Epithelial cell of prostate (primary cell): ENCODE results near the gene ZFX.

ENCODE experiments used
- DNase-seq: peaks from one replicate; pipeline ENCODE4 v3.0.0-alpha.2; 2011; ENCODE audit warnings: low read depth, low spot score
- H3K27ac ChIP-seq: fragments of 450-650 bp; 2 replicates; pipeline ENCODE4 v1.5.1; 2017; ENCODE audit warnings: mild to moderate bottlenecking

The ZFX gene

DNA sequence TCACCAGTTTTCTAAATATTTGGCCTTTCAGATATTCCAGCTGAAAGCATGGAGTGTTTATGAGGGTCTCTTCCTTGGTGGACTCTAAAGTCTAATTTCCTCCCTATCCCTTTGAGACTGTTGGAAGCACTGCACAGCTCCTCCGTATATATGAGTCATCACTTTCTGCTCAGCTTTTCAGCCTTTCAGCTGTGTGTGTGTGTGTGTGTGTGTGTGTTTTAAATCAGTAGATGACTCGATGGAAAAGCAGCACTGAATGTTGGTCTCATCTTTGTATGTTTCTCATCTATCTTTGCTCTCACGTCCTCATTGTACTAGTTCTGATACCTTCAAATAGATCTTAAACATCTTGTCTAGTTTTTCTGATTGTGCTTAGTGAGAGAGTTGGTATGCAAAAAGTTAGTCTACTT, 81.6 kb downstream of the ZFX start:
- peak; percentile 61 for DNase-seq

GRCh38 chrX:24231641-24232179, 82.2 kb downstream of the ZFX start:
- no peak for DNase-seq
- H3K27ac ChIP-seq = peak overlapping the region; percentile 25

More for the DNA sequence above, 81.6 kb downstream of the ZFX start:
- H3K27ac ChIP-seq = peak overlapping the region; percentile 25

- no peak for DNase-seq
- H3K27ac ChIP-seq = no peak overlapping the region
Measured at GRCh38 chrX:24232796-24233195, 83.3 kb downstream of the ZFX start.

- DNase-seq = no peak
- no peak overlapping the region for H3K27ac ChIP-seq
Measured at GRCh38 chrX:24235084-24235710, 85.7 kb downstream of the ZFX start.

DNA sequence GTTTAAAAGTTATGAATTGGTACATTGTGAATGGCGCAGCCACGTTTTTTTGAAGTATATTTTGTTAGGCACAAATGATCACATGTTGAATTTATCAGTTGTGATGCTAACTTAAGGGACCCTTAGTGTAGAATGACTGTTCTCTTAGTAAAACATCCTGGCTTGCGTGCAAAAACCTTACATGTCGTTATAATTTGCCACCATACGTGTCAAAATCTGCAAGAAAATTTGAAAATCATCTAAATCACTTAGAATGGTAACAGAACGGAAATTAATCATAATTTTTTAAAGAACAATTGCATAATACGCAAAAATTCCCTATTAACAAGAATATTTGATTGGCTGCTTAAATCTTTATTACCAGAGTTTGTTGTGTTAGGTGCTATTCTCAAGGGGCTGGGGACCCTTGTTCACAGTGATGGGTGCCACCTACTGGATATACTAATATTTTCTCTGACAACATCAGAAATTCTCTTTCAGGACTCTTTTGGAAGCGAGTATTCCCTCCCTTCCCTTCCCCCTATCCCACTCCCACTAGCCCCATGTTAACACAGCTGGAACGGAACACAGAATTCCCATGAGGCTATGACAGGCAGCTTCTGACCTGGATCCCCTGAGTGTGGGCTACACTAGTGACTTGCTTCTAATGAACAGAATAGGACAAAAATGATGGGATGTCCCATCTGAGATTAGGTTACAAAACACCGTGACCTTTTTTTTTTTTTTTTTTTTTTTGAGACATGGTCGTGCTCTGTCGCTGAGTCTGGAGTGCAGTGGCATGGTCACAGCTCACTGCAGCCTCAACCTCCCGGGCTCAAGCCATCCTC, 92.5 kb downstream of the ZFX start:
- DNase-seq = no peak
- no peak overlapping the region for H3K27ac ChIP-seq

DNA sequence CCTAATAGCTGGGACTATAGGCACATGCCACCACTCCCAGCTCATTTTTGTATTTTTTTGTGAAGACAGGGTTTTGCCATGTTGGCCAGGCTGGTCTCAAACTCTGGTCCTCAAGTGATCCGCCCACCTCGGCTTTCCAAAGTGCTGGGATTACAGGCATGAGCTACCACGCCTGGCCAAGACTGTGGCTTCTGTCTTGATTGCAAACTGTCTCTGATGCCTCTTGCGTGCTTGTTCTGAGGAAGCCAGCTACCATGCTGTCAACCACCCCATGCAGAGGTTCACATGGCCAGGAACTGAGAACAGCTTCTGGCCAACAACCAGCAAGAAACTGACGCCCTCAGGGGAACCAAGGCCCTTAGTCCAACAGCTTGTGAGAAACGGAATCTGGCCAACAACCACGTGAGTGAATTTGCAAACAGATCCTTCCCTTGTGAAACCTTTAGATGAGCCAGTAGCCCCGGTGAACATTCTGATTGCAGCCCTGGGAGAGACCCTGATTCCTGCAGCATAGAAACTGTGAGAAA, 93.2 kb downstream of the ZFX start:
- no peak for DNase-seq
- no peak overlapping the region for H3K27ac ChIP-seq

- H3K27ac ChIP-seq = no peak overlapping the region
- DNase-seq = no peak
Measured at GRCh38 chrX:24243188-24243587, 93.7 kb downstream of the ZFX start.

DNA sequence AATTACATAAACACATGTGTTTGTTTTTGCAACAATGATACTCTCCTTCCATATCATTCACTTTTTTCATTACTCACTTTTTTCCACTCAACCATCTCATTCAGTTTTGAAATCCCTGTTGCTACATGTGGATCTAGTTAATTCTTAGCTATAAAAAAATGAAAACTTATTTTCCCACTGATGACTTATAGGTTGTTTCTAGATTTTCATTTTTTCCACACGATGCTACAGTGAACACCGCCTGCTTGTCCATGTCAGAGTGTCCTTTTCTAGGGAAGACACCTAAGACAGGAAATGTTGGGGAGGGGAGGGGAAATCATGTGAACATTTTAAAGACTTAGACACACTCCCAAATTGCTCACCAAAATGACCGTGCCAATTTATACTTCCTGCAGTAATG, 94.2 kb downstream of the ZFX start:
- H3K27ac ChIP-seq = no peak overlapping the region
- DNase-seq = no peak

DNA sequence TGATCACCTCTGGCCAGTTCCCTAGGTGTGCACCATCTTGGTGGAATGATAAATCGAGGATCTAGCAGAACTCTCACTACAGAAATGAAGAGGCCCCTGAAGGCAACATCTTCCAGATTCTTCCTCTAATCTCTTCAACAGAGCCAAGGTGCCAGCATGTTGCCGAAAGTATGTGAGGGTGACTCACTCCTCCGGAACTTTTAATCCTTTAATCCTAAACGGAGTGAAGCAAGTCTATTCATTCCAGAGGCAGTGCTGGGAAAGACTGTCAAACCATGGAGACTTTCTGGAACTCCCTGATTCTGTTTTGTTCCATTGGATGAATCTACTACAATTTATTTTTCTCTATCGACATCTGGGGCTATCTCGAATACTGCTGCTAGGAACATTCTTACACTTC, 95.7 kb downstream of the ZFX start:
- H3K27ac ChIP-seq = no peak overlapping the region
- peak; percentile 18 for DNase-seq

DNA sequence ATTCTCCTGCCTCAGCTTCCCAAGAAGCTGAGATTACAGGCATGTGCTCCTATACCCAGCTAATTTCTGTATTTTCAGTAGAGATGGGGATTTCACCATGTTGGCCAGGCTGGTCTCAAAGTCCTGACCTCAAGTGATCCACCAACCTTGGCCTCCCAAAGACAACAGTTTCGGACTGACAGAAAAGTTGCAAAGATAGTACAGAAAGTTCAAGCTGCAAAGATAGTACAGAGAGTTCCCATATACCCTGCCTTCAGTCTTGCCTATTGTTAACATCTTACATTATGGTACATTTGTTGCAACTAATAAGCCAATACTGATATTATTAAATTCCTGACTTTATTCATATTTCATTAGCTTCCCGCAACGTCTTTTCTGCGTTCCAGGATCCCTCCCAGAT, 98.5 kb downstream of the ZFX start:
- DNase-seq = no peak
- no peak overlapping the region for H3K27ac ChIP-seq

GRCh38 chrX:24253030-24253429, 103.5 kb downstream of the ZFX start:
- no peak overlapping the region for H3K27ac ChIP-seq
- DNase-seq = no peak

- H3K27ac ChIP-seq = no peak overlapping the region
- no peak for DNase-seq
Measured at GRCh38 chrX:24253469-24253868, 103.9 kb downstream of the ZFX start.

GRCh38 chrX:24257011-24257410, 107.5 kb downstream of the ZFX start:
- DNase-seq = no peak
- no peak overlapping the region for H3K27ac ChIP-seq

DNA sequence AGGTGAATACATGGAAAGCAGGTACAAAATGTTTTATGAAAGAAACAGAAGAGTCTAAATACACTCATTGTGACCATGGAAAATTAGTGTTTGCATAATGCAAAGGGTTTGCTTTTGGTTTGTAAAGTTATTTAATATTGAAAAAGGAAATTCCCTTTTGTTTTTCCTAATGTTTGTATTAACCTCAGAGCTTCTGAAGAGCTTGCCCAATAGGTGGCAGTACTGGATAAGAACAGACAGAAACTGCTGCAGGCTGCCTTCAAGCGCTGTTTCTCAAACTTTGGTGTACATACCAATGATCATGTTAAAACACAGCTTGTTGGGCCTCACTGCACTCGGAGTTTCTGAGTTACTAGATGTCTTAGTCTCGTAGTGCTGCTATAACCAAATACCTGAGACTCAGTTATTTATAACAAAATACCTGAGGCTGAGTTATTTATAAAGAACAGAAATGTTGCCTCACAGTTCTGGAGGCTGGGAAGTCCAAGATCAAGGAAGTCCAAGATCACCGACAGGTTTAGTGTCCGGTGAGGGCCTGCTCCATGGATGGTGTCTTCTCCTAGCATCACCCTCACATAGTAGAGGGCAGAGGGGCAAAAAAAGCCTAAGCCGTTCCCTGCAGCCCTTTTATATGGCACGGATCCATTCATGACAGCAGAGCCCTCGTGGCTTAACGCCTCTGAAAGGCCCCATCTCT, 110.2 kb downstream of the ZFX start:
- peak; percentile 20 for DNase-seq
- H3K27ac ChIP-seq = no peak overlapping the region

- H3K27ac ChIP-seq = no peak overlapping the region
- no peak for DNase-seq
Measured at GRCh38 chrX:24260842-24261550, 111.5 kb downstream of the ZFX start.

- no peak overlapping the region for H3K27ac ChIP-seq
- no peak for DNase-seq
Measured at GRCh38 chrX:24262309-24262708, 112.8 kb downstream of the ZFX start.

DNA sequence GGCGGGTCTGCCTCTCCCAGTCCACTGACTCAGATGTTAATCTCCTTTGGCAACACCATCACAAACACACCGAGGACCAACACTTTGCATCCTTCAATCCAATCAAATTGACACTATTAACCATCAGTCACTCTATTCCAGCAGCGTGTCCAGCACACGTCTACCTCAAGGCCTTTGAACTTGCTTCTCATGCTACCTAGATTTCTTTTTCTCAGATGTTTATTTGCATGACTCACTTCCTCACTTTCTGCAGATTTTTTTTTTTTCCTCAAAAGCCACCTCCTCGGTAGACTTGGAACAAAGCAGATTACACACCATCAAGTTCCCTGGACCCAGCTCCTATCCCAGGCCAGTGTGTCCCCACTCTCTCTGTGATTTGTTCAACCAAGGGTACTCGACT, 114.9 kb downstream of the ZFX start:
- no peak for DNase-seq
- no peak overlapping the region for H3K27ac ChIP-seq
